Measurements from ENCODE around the gene IRX6. TPM values are rescaled to one million over a fixed set of nuclear protein-coding genes. Genes with fewer than 3 reads are reported as not detected.

IRX6 gene
- total RNA-seq = not detected
- not detected for polyA plus RNA-seq
- total RNA-seq = not detected

DNA sequence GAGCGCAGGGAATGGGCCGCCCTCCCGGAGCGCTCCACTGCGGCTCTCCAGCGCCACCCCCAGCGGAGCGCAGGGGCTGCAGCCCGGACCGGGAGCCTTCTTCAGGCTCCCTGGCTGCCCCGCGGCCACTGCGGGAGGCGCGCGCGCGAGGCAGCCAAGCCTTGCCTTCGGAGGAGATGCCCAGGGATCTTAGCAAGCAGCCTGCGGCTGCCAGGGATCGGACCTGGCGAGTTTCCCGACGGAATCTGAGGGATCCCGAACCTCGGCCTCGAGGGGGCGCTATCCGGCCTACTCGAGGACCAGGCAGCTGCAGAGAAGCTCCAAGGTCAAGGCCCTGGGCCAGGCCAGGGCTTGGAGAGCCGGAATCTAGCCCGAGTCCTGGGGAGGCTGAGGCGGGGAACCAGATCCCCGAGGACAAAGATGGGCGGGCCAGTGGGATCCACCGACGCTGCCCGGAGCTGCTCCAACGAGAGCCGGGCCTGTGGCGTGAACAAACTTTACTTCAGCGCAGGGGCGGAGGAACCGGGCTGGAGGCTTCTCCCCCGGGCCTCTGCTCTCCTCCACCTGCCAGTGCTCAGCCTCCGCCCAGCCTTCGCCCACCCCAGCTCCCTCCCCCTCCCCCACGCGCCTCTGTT is at the start of gene IRX6:
Gene IRX6, plus strand, starts transcription at position 567 of the 635 bp plus-strand sequence. CDS start 889 bp downstream, outside the sequence.
- Mint-ChIP-seq H3K4me3 (no peak within 1 kb of the TSS), H3K9me3 (peaks cover 0 to 7% (median 0%) of the 10 kb centered on the region in 11 donors), H3K27me3 (peaks cover 45 to 60% (median 50%) of the 10 kb centered on the region in 5 donors), H3K36me3 (peaks cover 0 to 3% (median 0%) of the 10 kb centered on the region in 5 donors), H3K27ac (no peak within 1 kb of the TSS), H3K4me1 (no peaks in the 10 kb centered on the region)
- no peak within 1 kb of the TSS for H3K4me3 ChIP-seq (ENCODE audit: low read length)
- intact Hi-C loops (cut with micrococcal nuclease) = no loop called here
- DNase-seq (no peak), ATAC-seq (no peak)
- H3K36me3 ChIP-seq (ENCODE audit: control insufficient read depth in 2 of 3, insufficient read depth in 3 of 3, low read length in 3 of 3) = no peaks in the 10 kb centered on the region
- no peaks in the 10 kb centered on the region for H3K4me1 ChIP-seq (ENCODE audit: control insufficient read depth in 2 of 2, insufficient read depth in 2 of 2, low read length in 2 of 2)
- no peak within 1 kb of the TSS for H3K27ac ChIP-seq (ENCODE audit: low read depth, low read length)
- H3K9me3 ChIP-seq (ENCODE audit: control insufficient read depth in 2 of 3, low read length in 3 of 3) = no peaks in the 10 kb centered on the region
- H3K27me3 ChIP-seq (ENCODE audit: control insufficient read depth in 2 of 2, insufficient read depth in 2 of 2, low read length in 2 of 2) = no peaks in the 10 kb centered on the region
- ChIA-PET POLR2A (no interaction called here), CTCF (no interaction called here)

GRCh38 chr16:55274391-55274790 is 49.6 kb upstream of the IRX6 start:
- no peaks in the 10 kb centered on the region for H3K36me3 Mint-ChIP-seq
- H3K4me3 Mint-ChIP-seq = no peak overlapping the region
- H3K27me3 Mint-ChIP-seq = peaks cover 0 to 11% (median 9%) of the 10 kb centered on the region in 5 donors
- no peak overlapping the region for H3K27ac Mint-ChIP-seq
- Histone ChIP-seq H3K4me3 (ENCODE audit: low read length) (no peak overlapping the region), H3K27ac (ENCODE audit: low read depth, low read length) (no peak overlapping the region), H3K36me3 (ENCODE audit: control insufficient read depth in 2 of 3, insufficient read depth in 3 of 3, low read length in 3 of 3) (no peaks in the 10 kb centered on the region), H3K4me1 (ENCODE audit: control insufficient read depth in 2 of 2, insufficient read depth in 2 of 2, low read length in 2 of 2) (no peaks in the 10 kb centered on the region), H3K27me3 (ENCODE audit: control insufficient read depth in 2 of 2, insufficient read depth in 2 of 2, low read length in 2 of 2) (no peaks in the 10 kb centered on the region), H3K9me3 (ENCODE audit: control insufficient read depth in 2 of 3, low read length in 3 of 3) (no peaks in the 10 kb centered on the region)
- ChIA-PET POLR2A (no interaction called here), CTCF (no interaction called here)
- peaks cover 0 to 3% (median 0%) of the 10 kb centered on the region in 11 donors for H3K9me3 Mint-ChIP-seq
- intact Hi-C loops (cut with micrococcal nuclease) = no loop called here
- H3K4me1 Mint-ChIP-seq = no peaks in the 10 kb centered on the region
- no peak for DNase-seq
- no peak for ATAC-seq

DNA sequence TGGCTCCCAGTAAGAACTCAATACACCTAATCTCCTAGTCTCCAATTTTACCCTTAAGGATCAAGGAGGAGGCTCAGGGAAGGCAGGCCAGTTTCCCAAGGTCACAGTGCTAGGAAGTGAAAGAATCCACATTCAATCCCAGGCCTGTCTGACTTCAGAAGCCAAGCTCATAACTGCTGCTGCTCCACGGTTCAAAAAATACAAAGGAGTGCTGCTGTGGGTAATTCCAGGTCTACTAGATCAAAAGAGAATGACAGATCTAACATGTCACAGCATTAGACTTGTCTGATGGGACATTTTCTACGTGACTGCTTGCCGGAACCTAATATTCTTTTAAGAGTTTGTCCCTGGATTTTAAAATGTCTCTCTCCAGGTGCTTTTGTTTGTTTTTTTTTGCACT is 48.8 kb upstream of the IRX6 start:
- no peak for ATAC-seq
- Mint-ChIP-seq H3K9me3 (peaks cover 0 to 3% (median 0%) of the 10 kb centered on the region in 11 donors), H3K36me3 (no peaks in the 10 kb centered on the region), H3K4me1 (no peaks in the 10 kb centered on the region), H3K27me3 (peaks cover 0 to 10% (median 9%) of the 10 kb centered on the region in 5 donors), H3K4me3 (no peak overlapping the region), H3K27ac (no peak overlapping the region)
- no peaks in the 10 kb centered on the region for H3K27me3 ChIP-seq (ENCODE audit: control insufficient read depth in 2 of 2, insufficient read depth in 2 of 2, low read length in 2 of 2)
- H3K36me3 ChIP-seq (ENCODE audit: control insufficient read depth in 2 of 3, insufficient read depth in 3 of 3, low read length in 3 of 3) = no peaks in the 10 kb centered on the region
- ChIA-PET CTCF (no interaction called here), POLR2A (no interaction called here)
- H3K4me3 ChIP-seq (ENCODE audit: low read length) = no peak overlapping the region
- no peak overlapping the region for H3K27ac ChIP-seq (ENCODE audit: low read depth, low read length)
- intact Hi-C loops (cut with micrococcal nuclease) = no loop called here
- no peaks in the 10 kb centered on the region for H3K9me3 ChIP-seq (ENCODE audit: control insufficient read depth in 2 of 3, low read length in 3 of 3)
- no peak for DNase-seq
- no peaks in the 10 kb centered on the region for H3K4me1 ChIP-seq (ENCODE audit: control insufficient read depth in 2 of 2, insufficient read depth in 2 of 2, low read length in 2 of 2)

GRCh38 chr16:55275869-55276268 is 48.1 kb upstream of the IRX6 start:
- Histone ChIP-seq H3K9me3 (ENCODE audit: control insufficient read depth in 2 of 3, low read length in 3 of 3) (no peaks in the 10 kb centered on the region), H3K27me3 (ENCODE audit: control insufficient read depth in 2 of 2, insufficient read depth in 2 of 2, low read length in 2 of 2) (no peaks in the 10 kb centered on the region), H3K4me1 (ENCODE audit: control insufficient read depth in 2 of 2, insufficient read depth in 2 of 2, low read length in 2 of 2) (no peaks in the 10 kb centered on the region), H3K27ac (ENCODE audit: low read depth, low read length) (no peak overlapping the region), H3K4me3 (ENCODE audit: low read length) (no peak overlapping the region), H3K36me3 (ENCODE audit: control insufficient read depth in 2 of 3, insufficient read depth in 3 of 3, low read length in 3 of 3) (no peaks in the 10 kb centered on the region)
- Mint-ChIP-seq H3K4me1 (no peaks in the 10 kb centered on the region), H3K9me3 (peaks cover 0 to 3% (median 0%) of the 10 kb centered on the region in 11 donors), H3K27me3 (peaks cover 0 to 13% (median 9%) of the 10 kb centered on the region in 5 donors), H3K36me3 (no peaks in the 10 kb centered on the region), H3K27ac (no peak overlapping the region), H3K4me3 (no peak overlapping the region)
- ChIA-PET CTCF (no interaction called here), POLR2A (no interaction called here)
- ATAC-seq (no peak), DNase-seq (no peak)
- intact Hi-C loops (cut with micrococcal nuclease) = no loop called here

GRCh38 chr16:55277536-55277935 is 46.5 kb upstream of the IRX6 start:
- Histone ChIP-seq H3K27ac (ENCODE audit: low read depth, low read length) (no peak overlapping the region), H3K4me3 (ENCODE audit: low read length) (no peak overlapping the region), H3K9me3 (ENCODE audit: control insufficient read depth in 2 of 3, low read length in 3 of 3) (no peaks in the 10 kb centered on the region), H3K4me1 (ENCODE audit: control insufficient read depth in 2 of 2, insufficient read depth in 2 of 2, low read length in 2 of 2) (no peaks in the 10 kb centered on the region), H3K36me3 (ENCODE audit: control insufficient read depth in 2 of 3, insufficient read depth in 3 of 3, low read length in 3 of 3) (no peaks in the 10 kb centered on the region), H3K27me3 (ENCODE audit: control insufficient read depth in 2 of 2, insufficient read depth in 2 of 2, low read length in 2 of 2) (no peaks in the 10 kb centered on the region)
- no peak overlapping the region for H3K27ac Mint-ChIP-seq
- peaks cover 0 to 17% (median 16%) of the 10 kb centered on the region in 5 donors for H3K27me3 Mint-ChIP-seq
- CTCF ChIA-PET = no interaction called here
- ATAC-seq (no peak), DNase-seq (no peak)
- intact Hi-C loops (cut with micrococcal nuclease) = no loop called here
- H3K4me1 Mint-ChIP-seq = no peaks in the 10 kb centered on the region
- peaks cover 0 to 7% (median 0%) of the 10 kb centered on the region in 11 donors for H3K9me3 Mint-ChIP-seq
- no peak overlapping the region for H3K4me3 Mint-ChIP-seq
- POLR2A ChIA-PET = no interaction called here
- no peaks in the 10 kb centered on the region for H3K36me3 Mint-ChIP-seq

DNA sequence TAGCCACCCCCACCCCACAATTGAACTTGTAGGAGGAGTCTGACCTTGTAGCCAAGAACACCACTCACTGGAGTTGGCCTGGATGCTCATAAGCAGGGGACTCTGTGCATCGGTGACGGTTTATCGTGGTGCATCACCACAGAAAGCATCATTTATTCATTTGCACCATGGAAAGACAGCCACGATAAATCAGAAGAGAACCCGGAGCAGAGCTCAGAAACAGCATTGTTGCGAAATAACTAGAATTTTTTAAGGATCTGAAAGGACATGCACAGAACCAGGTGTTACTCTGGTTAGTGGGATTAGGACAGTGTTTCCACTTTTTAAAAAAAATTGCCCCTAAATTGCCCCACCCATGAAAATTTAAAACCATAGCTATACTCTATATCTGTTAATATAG is 44.4 kb upstream of the IRX6 start:
- no peaks in the 10 kb centered on the region for H3K36me3 Mint-ChIP-seq
- no peak overlapping the region for H3K4me3 Mint-ChIP-seq
- peaks cover 0 to 7% (median 0%) of the 10 kb centered on the region in 11 donors for H3K9me3 Mint-ChIP-seq
- no peaks in the 10 kb centered on the region for H3K4me1 ChIP-seq (ENCODE audit: control insufficient read depth in 2 of 2, insufficient read depth in 2 of 2, low read length in 2 of 2)
- H3K27me3 Mint-ChIP-seq = peaks cover 0 to 24% (median 23%) of the 10 kb centered on the region in 5 donors
- DNase-seq (no peak), ATAC-seq (no peak)
- CTCF ChIA-PET = no interaction called here
- intact Hi-C loops (cut with micrococcal nuclease) = no loop called here
- no peak overlapping the region for H3K4me3 ChIP-seq (ENCODE audit: low read length)
- no peak overlapping the region for H3K27ac Mint-ChIP-seq
- H3K4me1 Mint-ChIP-seq = no peaks in the 10 kb centered on the region
- peaks cover 0 to 3% of the 10 kb centered on the region in 2 donors for H3K27me3 ChIP-seq (ENCODE audit: control insufficient read depth in 2 of 2, insufficient read depth in 2 of 2, low read length in 2 of 2)
- no peaks in the 10 kb centered on the region for H3K36me3 ChIP-seq (ENCODE audit: control insufficient read depth in 2 of 3, insufficient read depth in 3 of 3, low read length in 3 of 3)
- POLR2A ChIA-PET = no interaction called here
- H3K27ac ChIP-seq (ENCODE audit: low read depth, low read length) = no peak overlapping the region
- no peaks in the 10 kb centered on the region for H3K9me3 ChIP-seq (ENCODE audit: control insufficient read depth in 2 of 3, low read length in 3 of 3)

- intact Hi-C loops (cut with micrococcal nuclease) = no loop called here
- H3K4me3 ChIP-seq (ENCODE audit: low read length) = no peak overlapping the region
- Mint-ChIP-seq H3K27ac (no peak overlapping the region), H3K4me3 (no peak overlapping the region), H3K36me3 (no peaks in the 10 kb centered on the region), H3K27me3 (peaks cover 0 to 26% (median 21%) of the 10 kb centered on the region in 5 donors), H3K9me3 (peaks cover 0 to 7% (median 0%) of the 10 kb centered on the region in 11 donors), H3K4me1 (no peaks in the 10 kb centered on the region)
- ChIA-PET CTCF (no interaction called here), POLR2A (no interaction called here)
- H3K27me3 ChIP-seq (ENCODE audit: control insufficient read depth in 2 of 2, insufficient read depth in 2 of 2, low read length in 2 of 2) = peaks cover 0 to 3% of the 10 kb centered on the region in 2 donors
- ATAC-seq (no peak), DNase-seq (no peak)
- H3K4me1 ChIP-seq (ENCODE audit: control insufficient read depth in 2 of 2, insufficient read depth in 2 of 2, low read length in 2 of 2) = no peaks in the 10 kb centered on the region
- H3K9me3 ChIP-seq (ENCODE audit: control insufficient read depth in 2 of 3, low read length in 3 of 3) = no peaks in the 10 kb centered on the region
- no peaks in the 10 kb centered on the region for H3K36me3 ChIP-seq (ENCODE audit: control insufficient read depth in 2 of 3, insufficient read depth in 3 of 3, low read length in 3 of 3)
- H3K27ac ChIP-seq (ENCODE audit: low read depth, low read length) = no peak overlapping the region
Observed at GRCh38 chr16:55280587-55280986, 43.4 kb upstream of the IRX6 start.
